PC-9 (cell line): Measurements from ENCODE around the gene ASTE1. TPM values are rescaled to one million over a fixed set of nuclear protein-coding genes. Genes with fewer than 3 reads are reported as not detected.

Experiments used
- BruUV-seq: library from RNA; stranded (reverse); fragments of 400-500 nt; replicated peaks from 2 replicates; lab custom pipeline; 2021; lab: Mats Ljungman, UMichigan
- CTCF ChIA-PET: fragments of 300-600 bp; sonication (Branson Sonifier 250); formaldehyde crosslinking; loops from one replicate; lab custom pipeline; 2022; ENCODE audit warnings: antibody characterized with exemption; lab: Charles Lee
- POLR2A ChIA-PET: fragments of 300-600 bp; sonication (Branson Sonifier 250); formaldehyde crosslinking; loops from one replicate; lab custom pipeline; 2022; ENCODE audit warnings: antibody characterized with exemption; ENCODE audit not compliant: unreplicated experiment; lab: Charles Lee
- DNase-seq, 2 experiments: peaks; one replicate each; pipeline versions ENCODE4 v3.0.0 to v3.0.0-alpha.2; 2015 to 2022; ENCODE audit warnings: mixed read lengths in 1 of 2
- H2AFZ ChIP-seq: fragments of 200-600 bp; sonication (generic); 2 replicates; pipeline ENCODE4 v1.8.1; 2017; ENCODE audit warnings: antibody characterized with exemption
- H3F3A ChIP-seq: fragments of 200-600 bp; sonication (generic); 2 replicates; pipeline ENCODE4 v1.8.1; 2017; ENCODE audit warnings: antibody characterized with exemption, mild to moderate bottlenecking, low read depth; ENCODE audit not compliant: insufficient read depth
- H3K27ac ChIP-seq: fragments of 200-600 bp; sonication (generic); 2 replicates; pipeline ENCODE4 v1.6.1; 2016; ENCODE audit warnings: mixed run types
- H3K27me3 ChIP-seq: fragments of 200-600 bp; sonication (generic); 2 replicates; pipeline ENCODE4 v1.6.1; 2016; ENCODE audit warnings: low read depth, mixed run types; ENCODE audit not compliant: insufficient read depth
- H3K36me3 ChIP-seq: fragments of 200-600 bp; sonication (generic); 2 replicates; pipeline ENCODE4 v1.6.1; 2016; ENCODE audit warnings: low read depth, mixed run types
- H3K4me1 ChIP-seq: fragments of 200-600 bp; sonication (generic); replicated peaks from 2 replicates; pipeline ENCODE4 v1.6.1; 2016; ENCODE audit warnings: mixed run types; ENCODE audit not compliant: insufficient read depth
- H3K4me2 ChIP-seq: fragments of 200-600 bp; sonication (generic); 2 replicates; pipeline ENCODE4 v1.6.1; 2017; ENCODE audit warnings: mixed run types
- H3K4me3 ChIP-seq: fragments of 200-600 bp; sonication (generic); 2 replicates; pipeline ENCODE4 v1.6.1; 2016; ENCODE audit warnings: mixed run types
- H3K79me2 ChIP-seq: fragments of 200-600 bp; sonication (generic); 2 replicates; pipeline ENCODE4 v1.6.1; 2017; ENCODE audit warnings: low read depth, mixed run types
- H3K9me2 ChIP-seq: fragments of 200-600 bp; sonication (generic); 2 replicates; pipeline ENCODE4 v1.8.1; 2017; ENCODE audit warnings: mild to moderate bottlenecking; ENCODE audit not compliant: insufficient read depth
- H3K9me3 ChIP-seq: fragments of 200-600 bp; sonication (generic); 2 replicates; pipeline ENCODE4 v1.8.1; 2016; ENCODE audit warnings: low read depth; ENCODE audit not compliant: insufficient read depth
- H4K20me1 ChIP-seq: fragments of 200-600 bp; sonication (generic); 2 replicates; pipeline ENCODE4 v1.8.1; 2017; ENCODE audit not compliant: insufficient read depth
- EZH2 ChIP-seq: fragments of 200-600 bp; sonication (generic); IDR thresholded peaks from 2 replicates; pipeline ENCODE4 v1.8.0; 2017; ENCODE audit warnings: antibody characterized with exemption, low read depth
- intact Hi-C: fragments of 100-400 bp; cut with micrococcal nuclease; formaldehyde crosslinking; loops from one replicate; pipeline ENCODE4 v1.10.0; 2022; ENCODE audit not compliant: unreplicated experiment
- total RNA-seq: library from RNA; stranded (reverse); gene quantifications from 2 replicates; pipeline ENCODE4 v1.2.3, GENCODE V29; 2021
- TF ChIP-seq, protein P1 (sequence below): fragments of 200-600 bp; sonication (generic); conservative IDR thresholded peaks from 2 replicates; pipeline ENCODE4 v1.6.1; 2017; ENCODE audit warnings: mixed run types, antibody characterized with exemption, mild to moderate bottlenecking, moderate library complexity

Gene ASTE1
- total RNA-seq, 1 experiment from 2014 or later, result 3.9 TPM

DNA sequence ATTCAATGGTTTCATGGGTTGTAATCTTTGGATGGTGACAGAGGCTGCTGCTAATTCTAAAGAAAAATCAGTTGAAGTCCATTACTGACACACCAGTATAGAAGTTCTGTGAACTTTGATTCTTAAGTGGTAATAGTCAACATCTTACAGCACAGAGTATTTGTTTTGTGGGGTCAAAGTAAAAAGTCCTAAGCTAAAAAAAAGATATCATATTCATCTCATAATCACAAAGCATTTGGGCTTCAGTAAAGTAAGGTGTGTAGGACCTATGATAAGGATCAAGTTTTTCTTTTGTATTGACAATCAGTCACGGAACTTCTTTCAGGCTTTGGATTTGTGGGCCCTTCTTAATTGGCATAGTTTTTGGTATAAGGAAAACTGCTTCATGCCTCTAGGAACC is 1.1 kb downstream of the ASTE1 start:
- no peaks in the 10 kb centered on the region for H3F3A ChIP-seq
- H3K9me3 ChIP-seq, result no peaks in the 10 kb centered on the region
- no peak overlapping the region for H3K27ac ChIP-seq
- no peaks in the 10 kb centered on the region for H3K27me3 ChIP-seq
- H3K4me2 ChIP-seq, result peak overlapping the region; percentile 86
- H3K9me2 ChIP-seq, result no peaks in the 10 kb centered on the region
- H3K36me3 ChIP-seq, result no peaks in the 10 kb centered on the region
- no peak for DNase-seq
- 0 out of 2 replicates have a peak, but pooled peaks cover 5% of the 10 kb centered on the region for H3K79me2 ChIP-seq
- BruUV-seq, result no TSS peak
- POLR2A ChIA-PET, result no interaction called here
- peaks cover 18% of the 10 kb centered on the region for H3K4me1 ChIP-seq
- TF ChIP-seq, protein P1, sequence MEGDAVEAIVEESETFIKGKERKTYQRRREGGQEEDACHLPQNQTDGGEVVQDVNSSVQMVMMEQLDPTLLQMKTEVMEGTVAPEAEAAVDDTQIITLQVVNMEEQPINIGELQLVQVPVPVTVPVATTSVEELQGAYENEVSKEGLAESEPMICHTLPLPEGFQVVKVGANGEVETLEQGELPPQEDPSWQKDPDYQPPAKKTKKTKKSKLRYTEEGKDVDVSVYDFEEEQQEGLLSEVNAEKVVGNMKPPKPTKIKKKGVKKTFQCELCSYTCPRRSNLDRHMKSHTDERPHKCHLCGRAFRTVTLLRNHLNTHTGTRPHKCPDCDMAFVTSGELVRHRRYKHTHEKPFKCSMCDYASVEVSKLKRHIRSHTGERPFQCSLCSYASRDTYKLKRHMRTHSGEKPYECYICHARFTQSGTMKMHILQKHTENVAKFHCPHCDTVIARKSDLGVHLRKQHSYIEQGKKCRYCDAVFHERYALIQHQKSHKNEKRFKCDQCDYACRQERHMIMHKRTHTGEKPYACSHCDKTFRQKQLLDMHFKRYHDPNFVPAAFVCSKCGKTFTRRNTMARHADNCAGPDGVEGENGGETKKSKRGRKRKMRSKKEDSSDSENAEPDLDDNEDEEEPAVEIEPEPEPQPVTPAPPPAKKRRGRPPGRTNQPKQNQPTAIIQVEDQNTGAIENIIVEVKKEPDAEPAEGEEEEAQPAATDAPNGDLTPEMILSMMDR, result no peak
- no peak for TF ChIP-seq EZH2
- H3K4me3 ChIP-seq, result peak overlapping the region; percentile 64
- H2AFZ ChIP-seq, result peak overlapping the region; percentile 93; the same call in 1 of the 2 replicates
- CTCF ChIA-PET, result interaction anchor here (0.6 kb wide), 1 partner anchor 30 kb away, joined by 4 read pairs; no protein-coding TSS in a partner anchor
- intact Hi-C loops, result loop anchor here (5.0 to 10.0 kb wide), 3 partner anchors 278 to 751 kb away; partner anchors contain the start of gene PIK3R4
- H4K20me1 ChIP-seq, result no peaks in the 10 kb centered on the region

DNA sequence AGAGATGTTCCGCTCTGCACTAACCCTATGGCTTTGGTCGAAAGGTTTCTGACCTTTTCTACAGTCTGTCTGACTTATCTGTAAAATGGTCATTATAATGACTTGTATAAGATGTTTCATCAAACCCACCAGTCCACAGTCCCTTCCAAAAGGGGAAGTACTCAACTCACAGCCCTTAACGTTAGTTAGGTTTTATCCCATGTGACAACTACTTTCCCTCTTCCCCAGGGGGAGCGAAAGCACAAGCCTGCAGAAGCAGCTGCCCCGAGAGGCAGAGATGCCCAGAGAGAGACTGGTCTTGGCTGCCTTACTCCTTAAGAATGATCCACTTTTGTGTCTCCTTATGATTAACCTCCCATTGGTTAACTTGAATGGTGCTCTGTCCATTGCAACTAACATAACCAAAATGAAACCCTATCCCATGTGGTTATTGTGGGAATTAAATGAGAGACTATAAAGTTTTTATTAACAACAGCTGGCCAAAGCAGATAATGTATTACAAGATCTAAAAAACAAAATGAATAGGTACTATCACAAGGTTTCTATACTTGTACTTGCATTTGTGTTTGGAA is 6.4 kb downstream of the ASTE1 start:
- H3K27me3 ChIP-seq, result no peaks in the 10 kb centered on the region
- TF ChIP-seq EZH2, result no peak
- TF ChIP-seq, protein P1, result no peak
- CTCF ChIA-PET, result no interaction called here
- no peak for DNase-seq
- H3K36me3 ChIP-seq, result peaks cover 3% of the 10 kb centered on the region; the same call in 1 of the 2 replicates
- H2AFZ ChIP-seq, result no peak overlapping the region
- peaks cover 3% of the 10 kb centered on the region for H3K4me1 ChIP-seq
- no peaks in the 10 kb centered on the region for H3K9me2 ChIP-seq
- H3K4me2 ChIP-seq, result no peak overlapping the region
- no TSS peak for BruUV-seq
- H4K20me1 ChIP-seq, result no peaks in the 10 kb centered on the region
- H3K9me3 ChIP-seq, result no peaks in the 10 kb centered on the region
- H3K79me2 ChIP-seq, result no peaks in the 10 kb centered on the region
- no peak overlapping the region for H3K4me3 ChIP-seq
- intact Hi-C loops, result loop anchor here (10.0 kb wide), 2 partner anchors 315 to 745 kb away; no protein-coding TSS in a partner anchor
- H3F3A ChIP-seq, result no peaks in the 10 kb centered on the region
- POLR2A ChIA-PET, result no interaction called here
- no peak overlapping the region for H3K27ac ChIP-seq

DNA sequence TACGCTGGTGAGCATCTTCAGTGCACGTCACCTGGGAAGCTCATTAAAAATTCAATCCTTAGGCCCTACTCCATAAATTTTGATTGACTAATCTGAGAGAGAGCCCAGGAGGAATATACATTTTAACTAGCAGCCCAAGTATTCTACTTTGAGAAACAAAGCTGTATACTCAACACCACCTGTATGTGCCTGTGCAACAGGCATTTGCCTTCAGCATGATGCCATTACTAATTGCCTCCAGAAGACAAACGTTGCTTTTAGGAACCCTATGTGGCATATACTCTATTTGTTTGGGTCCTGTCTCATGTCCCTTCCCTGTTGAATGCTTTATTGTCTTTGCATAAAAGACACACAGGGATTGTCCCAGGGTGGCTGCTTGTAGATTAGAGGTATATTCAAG is 7.7 kb downstream of the ASTE1 start:
- Histone ChIP-seq H3K36me3 (peaks cover 3% of the 10 kb centered on the region; the same call in 1 of the 2 replicates), H3K9me3 (no peaks in the 10 kb centered on the region), H2AFZ (no peak overlapping the region), H3K27me3 (no peaks in the 10 kb centered on the region), H3K9me2 (no peaks in the 10 kb centered on the region), H3K4me2 (no peak overlapping the region), H4K20me1 (no peaks in the 10 kb centered on the region), H3K79me2 (no peaks in the 10 kb centered on the region), H3K4me1 (no peaks in the 10 kb centered on the region), H3F3A (no peaks in the 10 kb centered on the region), H3K4me3 (no peak overlapping the region), H3K27ac (no peak overlapping the region)
- ChIA-PET CTCF (no interaction called here), POLR2A (no interaction called here)
- no peak for TF ChIP-seq EZH2
- TF ChIP-seq, protein P1, result no peak
- no TSS peak for BruUV-seq
- DNase-seq, result no peak
- intact Hi-C loops, result no loop called here
